HG02973 (cell line): Measurements from ENCODE around the gene WNT6.

ENCODE experiments used
- ATAC-seq: cut with Tn5 transposase; IDR thresholded peaks from one replicate; pipeline ENCODE4 v1.9.1; 2021; ENCODE audit warnings: moderate library complexity; ENCODE audit not compliant: unreplicated experiment

Gene WNT6

DNA sequence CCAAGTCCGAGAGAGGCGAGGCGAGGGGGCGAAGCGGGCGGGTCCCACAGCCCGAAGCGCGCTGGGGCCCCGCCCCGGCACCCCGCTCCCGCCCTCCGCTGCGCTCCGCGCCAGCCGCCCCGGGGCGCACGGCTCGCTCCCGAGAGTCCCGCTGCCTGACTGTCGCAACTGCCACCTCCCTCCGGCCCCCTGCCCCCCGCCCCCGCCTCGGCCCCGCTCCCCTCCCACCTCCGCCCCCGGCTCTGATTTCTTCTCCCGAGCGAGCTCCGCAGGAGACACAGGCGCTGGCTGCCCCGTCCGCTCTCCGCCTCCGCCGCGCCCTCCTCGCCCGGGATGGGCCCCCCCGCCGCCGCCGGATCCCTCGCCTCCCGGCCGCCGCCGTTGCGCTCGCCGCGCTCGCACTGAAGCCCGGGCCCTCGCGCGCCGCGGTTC is at the start of gene WNT6:
Gene WNT6, plus strand, starts transcription at position 250 of the 432 bp plus-strand sequence. CDS start 233 bp downstream, outside the sequence.
- ATAC-seq, result no peak

DNA sequence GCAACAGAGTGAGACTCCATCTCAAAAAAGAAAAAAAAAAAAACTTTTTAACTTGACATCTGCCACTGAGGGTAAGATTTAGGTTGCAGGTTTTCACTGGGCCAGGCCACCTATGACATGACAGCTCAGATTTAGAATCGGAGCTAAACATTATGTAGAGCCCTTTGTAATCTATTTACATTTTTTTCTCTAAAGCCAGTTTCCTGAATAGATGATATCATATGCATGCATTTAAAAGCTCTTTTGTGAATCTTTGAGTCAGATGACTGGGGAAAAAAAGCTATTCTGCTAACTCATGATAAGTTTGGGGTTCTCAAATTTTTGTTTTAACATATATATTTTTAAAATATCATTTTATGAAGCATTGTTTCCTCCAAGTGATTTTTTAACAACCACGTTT is 49.3 kb upstream of the WNT6 start:
- ATAC-seq, result no peak

DNA sequence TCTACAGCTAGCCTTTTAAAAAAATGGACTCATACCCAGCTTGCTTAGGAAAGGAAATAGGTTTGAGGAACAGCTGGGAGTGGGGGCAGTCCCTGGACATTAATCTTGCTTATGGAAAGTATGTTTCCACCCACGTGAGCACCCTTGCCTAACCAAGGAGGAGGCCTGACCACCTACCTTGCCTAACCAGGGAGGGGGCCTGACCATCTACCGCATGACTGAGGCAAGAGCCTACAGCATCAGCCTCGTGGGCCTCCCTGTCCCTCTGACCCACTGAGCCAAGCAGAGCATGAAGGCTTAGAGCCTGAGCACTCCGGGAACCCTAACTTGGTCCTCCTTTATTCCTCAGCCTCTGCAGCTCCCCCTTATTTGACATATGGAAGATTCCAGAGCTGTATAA is 48.2 kb upstream of the WNT6 start:
- ATAC-seq, result no peak

DNA sequence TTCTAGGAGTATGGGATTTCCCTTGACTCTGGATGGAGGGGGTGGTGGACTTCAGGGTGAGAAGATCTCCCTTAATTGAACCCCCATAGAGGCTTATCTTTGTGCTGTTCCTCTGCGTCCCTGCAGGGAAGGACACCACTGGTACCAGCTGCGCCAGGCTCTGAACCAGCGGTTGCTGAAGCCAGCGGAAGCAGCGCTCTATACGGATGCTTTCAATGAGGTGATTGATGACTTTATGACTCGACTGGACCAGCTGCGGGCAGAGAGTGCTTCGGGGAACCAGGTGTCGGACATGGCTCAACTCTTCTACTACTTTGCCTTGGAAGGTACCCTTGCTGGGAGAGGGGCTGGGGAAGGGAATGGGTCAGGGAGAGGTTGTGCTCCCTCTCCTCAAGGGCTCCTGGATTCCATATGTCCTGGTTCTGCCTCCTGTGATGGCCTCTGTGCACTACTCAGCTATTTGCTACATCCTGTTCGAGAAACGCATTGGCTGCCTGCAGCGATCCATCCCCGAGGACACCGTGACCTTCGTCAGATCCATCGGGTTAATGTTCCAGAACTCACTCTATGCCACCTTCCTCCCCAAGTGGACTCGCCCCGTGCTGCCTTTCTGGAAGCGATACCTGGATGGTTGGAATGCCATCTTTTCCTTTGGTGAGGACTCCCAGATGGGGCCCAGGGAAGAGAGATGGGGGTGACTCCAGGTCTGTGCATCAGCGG is 47.3 kb upstream of the WNT6 start:
- no peak for ATAC-seq

DNA sequence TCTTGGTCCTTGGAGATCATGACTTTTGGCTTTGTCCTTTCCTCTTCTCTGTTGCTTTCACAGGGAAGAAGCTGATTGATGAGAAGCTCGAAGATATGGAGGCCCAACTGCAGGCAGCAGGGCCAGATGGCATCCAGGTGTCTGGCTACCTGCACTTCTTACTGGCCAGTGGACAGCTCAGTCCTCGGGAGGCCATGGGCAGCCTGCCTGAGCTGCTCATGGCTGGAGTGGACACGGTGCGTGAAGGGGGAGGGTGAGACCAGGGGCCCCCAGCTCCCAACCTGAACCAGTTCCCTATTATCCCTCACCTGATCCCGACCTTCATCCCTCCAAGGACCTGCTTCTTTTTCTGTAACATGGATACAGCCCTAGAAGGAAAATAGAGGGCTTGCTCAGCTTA is 46.7 kb upstream of the WNT6 start:
- ATAC-seq, result no peak

DNA sequence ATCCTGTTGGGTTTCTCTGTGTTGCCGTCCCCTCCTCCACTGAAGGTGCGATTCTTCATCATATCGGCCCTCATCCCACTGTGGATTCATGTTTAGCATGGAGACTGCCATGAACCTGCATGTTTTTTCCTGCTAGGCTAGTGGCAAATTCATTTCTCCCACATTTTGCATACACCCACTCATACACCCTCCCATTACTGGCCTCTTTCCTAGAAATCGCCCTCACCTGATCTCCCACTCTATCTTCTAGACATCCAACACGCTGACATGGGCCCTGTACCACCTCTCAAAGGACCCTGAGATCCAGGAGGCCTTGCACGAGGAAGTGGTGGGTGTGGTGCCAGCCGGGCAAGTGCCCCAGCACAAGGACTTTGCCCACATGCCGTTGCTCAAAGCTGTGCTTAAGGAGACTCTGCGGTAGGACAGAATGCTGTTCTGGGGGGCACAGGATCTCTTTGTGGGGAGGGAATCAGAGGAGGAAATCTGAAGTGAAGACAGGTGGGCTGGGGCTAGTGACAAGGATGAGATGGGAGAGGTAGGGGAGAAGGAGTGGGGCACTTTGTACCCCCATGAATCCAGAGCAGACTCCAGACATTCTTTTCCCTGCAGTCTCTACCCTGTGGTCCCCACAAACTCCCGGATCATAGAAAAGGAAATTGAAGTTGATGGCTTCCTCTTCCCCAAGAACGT is 45.7 kb upstream of the WNT6 start:
- no peak for ATAC-seq

DNA sequence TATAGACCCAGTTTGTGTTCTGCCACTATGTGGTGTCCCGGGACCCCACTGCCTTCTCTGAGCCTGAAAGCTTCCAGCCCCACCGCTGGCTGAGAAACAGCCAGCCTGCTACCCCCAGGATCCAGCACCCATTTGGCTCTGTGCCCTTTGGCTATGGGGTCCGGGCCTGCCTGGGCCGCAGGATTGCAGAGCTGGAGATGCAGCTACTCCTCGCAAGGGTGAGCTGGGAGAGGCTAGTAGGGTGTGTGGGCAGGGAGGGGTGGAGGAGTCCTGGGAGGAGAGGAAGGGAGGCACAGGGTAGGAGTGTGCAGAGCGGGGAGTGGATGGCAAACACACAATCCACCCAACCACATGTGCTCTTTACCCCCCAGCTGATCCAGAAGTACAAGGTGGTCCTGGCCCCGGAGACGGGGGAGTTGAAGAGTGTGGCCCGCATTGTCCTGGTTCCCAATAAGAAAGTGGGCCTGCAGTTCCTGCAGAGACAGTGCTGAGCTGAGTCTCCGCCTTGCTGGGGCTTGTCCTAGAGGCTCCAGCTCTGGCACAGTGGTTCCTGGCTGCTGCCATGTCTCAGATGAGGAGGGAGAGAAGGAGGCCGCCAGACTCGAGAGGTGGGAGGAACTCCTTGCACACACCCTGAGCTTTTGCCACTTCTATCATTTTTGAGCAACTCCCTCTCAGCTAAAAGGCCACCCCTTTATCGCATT is 44.9 kb upstream of the WNT6 start:
- no peak for ATAC-seq

DNA sequence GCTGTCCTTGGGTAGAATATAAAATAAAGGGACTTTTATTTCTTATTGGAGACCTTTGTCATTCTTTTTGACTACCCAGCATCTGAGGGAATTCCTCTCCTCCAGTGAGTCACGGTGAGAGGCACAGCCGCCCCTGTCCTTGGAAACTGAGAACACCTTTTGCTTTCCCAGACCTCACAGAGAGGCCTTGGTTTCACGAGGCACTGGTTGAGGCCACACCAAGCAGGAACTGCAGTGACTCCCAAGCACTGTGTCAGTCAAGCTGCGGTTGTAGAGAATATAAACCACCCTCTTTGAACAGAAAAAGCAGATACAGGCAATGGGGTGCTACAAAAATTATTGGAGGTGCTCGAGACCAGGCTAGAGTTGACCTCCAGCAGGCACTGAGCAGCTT is 44.4 kb upstream of the WNT6 start:
- no peak for ATAC-seq

DNA sequence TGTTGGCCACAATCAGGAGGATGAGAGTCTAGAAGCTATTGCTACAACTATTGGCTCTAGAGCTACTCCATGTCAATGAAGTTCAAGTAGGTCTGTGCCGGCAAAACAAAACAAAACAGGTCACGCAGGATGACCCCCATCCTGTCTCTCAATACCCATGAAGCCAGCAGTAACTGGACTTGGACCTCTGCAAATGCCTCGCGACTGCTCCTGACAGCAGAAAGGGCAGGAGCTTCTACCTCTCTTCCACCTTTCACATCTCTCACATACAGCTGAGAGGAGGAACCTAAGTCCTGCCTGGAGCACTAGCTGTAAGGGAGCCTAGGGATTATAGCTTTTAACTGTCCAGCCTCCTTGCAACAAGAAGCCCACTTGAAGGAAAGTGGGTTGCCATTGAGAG is 44.0 kb upstream of the WNT6 start:
- ATAC-seq, result no peak

DNA sequence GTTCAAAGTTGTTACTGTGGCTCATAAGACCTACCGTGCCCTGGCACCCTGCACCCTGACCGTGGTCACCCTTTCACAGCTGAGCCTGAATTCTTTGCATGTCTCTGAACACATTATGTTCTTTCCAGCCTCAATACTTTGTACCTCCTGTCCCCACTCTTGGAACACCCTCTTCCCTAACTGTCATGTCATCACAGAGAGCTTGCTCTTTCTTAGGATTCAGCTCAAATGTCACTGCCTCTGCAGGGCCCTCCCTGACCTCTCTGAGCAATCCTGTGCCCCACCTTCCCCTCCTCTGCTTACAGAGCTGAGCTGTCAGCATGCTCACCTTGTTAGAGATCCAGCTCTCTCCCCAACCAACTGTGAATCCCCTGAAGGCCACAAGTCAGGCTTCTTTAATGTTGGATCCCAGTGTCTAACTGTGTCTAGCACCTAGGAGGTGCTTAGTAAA is 43.0 kb upstream of the WNT6 start:
- ATAC-seq, result no peak

DNA sequence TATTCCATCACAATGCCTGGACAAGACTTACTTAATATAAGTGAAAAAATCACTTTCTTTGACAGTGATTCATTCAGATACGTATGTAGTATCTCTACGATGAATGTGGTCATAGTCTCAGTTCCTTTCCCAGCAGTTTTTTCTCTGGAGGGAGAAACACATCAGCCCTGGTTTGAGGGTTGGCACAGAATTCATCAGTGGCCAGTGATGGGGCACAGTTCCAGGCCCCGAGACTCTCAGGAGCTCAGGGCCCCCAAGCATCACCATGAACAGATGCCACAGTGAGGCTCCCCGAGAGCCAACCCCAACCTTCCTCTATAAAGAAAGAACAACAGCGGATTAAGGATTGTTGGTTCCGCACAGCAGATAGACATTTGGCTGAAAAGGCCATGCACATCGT is 40.5 kb upstream of the WNT6 start:
- no peak for ATAC-seq

DNA sequence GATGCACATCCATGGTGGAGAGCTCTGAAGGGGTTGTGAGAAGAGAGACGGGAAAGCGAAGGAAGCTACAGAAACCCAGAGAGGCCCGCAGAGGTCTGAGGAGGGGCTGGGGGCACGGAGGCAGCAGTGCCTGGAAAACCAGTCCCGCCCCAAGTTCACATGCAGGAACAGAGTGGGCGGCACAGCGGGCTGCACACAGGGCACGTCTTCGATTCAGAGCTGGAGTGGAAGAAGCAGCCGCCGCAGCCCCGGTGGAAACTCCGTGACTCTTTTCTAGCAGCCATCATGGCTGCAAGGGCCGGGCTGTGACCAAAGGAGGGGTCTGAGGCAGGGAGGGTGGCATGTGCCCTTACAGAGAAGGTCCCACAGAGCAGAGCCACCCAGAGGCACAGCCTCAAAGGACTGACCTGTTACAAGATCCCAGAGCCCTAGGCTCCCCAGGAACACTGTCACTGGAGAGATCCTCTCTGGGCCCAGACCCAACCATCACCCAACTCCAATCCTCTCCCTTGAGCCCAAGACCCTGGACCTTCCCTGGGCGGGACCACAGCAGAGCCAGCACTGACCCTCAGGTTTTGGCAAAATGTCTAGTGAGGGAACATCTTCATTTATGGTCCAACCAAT is 38.7 kb upstream of the WNT6 start:
- no peak for ATAC-seq

DNA sequence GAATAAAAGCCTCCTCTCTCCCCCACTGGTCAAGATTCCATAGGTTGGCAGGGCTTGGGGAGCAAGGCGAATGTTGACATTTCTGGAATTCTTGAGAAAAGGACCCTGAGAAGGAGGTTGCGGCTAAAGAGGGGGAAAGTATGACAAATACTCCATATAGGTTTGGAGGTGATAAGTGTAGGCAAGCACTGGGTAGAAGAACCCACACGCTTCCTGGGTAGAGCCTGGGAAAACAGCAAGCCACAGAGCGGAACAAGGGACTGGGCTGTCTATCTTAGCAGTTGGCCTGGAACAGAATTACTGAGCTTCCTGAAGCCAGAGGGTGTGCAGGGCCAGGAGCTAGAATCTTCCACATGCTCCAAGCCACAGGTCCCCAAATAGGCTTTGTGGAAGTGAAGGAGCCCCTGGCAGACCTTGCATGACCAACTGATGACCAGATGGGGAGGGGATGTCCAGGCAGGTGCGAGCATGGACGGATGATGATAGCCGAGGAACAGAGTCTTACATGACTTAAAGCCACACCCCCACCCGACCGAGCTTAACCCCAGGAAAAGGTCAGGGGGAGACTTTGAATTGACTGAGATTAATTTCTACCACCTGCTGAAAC is 37.9 kb upstream of the WNT6 start:
- ATAC-seq, result no peak

DNA sequence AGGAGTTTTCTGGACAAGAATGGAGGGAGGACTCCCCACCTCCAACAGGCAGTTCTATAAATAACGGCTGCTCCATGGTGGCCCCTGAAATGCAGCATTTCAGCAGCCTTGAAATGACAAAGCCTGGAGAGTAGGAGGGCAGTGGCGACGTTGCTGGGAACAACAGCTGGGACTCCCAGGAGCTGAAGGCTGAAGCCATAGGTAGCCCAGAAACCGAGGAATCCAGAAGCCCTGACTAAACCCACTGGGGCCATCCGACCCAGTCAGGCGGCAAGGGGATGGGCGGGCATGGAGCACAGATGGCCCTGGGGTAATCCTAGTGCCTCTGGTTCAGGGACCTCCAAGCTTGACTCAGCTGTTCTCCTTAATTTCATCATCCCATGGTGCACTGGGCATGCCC is 37.0 kb upstream of the WNT6 start:
- no peak for ATAC-seq

DNA sequence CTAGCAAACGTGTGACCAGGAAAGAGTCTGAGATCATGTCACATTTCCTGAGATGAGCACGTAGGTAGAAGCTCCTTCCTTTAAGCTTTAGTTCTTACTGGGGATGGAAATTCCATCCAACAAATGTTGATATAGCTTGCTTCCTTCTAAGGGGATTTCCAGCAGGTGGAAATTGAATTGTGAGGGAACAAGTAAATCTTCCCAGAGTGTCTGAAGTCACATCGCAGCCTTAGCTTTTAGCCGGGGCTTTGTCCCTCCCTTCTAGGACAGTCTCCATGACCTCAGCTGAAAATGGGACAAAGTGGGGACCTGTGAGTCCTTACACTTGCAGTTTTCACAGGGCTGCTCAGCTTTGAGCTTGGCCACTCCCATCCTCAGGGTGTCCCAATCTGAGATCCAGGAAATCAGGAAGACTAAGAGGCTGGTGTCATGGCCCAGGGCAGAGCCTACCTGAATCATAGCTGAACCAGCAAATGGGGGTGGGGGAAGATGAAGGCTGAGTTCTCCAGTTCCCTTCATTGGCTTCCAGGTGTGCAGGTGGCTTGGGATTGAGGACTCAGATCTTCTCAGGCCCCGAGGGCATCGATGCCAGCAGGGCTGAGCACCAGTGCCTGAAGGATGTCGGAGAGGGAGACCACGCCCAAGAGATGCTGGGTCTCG is 36.3 kb upstream of the WNT6 start:
- no peak for ATAC-seq

DNA sequence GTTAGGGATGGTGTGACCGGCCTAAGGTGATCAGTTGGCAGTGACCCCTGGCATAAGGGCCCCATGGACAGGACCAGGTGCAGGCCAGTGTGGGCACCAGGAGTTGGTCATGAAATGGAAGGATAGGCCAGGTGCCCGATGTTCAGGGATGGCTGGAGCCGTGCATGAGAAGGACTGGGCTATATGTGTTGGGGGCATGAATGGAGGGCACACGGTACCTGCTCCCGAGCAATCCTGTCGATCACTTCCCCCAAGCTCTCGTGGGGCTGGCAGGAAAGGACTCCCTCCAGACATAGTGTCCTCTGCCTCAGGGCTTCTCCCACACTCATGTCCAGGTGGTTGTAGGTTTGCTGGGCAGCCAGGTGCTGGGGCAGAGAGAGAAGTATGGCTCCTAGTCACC is 35.6 kb upstream of the WNT6 start:
- ATAC-seq, result no peak

DNA sequence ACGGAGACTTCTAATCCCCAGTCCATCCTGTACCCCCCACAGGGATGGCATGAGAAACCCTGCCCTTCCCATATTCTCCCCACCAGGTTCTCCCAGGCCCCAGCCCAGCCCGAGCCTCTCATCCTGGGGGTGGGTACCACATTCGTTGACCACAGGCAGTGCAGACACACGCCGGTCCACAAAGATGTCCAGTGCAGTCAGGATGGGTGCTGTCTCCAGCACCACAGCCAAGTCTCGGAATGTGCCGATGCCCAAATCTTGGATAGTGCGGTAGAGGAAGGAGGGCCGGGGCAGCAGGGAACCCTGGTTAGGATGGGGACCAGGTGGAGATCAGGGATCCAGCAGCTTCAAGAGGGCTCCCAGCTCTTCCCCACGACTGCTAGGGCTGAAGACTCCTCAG is 32.8 kb upstream of the WNT6 start:
- no peak for ATAC-seq

DNA sequence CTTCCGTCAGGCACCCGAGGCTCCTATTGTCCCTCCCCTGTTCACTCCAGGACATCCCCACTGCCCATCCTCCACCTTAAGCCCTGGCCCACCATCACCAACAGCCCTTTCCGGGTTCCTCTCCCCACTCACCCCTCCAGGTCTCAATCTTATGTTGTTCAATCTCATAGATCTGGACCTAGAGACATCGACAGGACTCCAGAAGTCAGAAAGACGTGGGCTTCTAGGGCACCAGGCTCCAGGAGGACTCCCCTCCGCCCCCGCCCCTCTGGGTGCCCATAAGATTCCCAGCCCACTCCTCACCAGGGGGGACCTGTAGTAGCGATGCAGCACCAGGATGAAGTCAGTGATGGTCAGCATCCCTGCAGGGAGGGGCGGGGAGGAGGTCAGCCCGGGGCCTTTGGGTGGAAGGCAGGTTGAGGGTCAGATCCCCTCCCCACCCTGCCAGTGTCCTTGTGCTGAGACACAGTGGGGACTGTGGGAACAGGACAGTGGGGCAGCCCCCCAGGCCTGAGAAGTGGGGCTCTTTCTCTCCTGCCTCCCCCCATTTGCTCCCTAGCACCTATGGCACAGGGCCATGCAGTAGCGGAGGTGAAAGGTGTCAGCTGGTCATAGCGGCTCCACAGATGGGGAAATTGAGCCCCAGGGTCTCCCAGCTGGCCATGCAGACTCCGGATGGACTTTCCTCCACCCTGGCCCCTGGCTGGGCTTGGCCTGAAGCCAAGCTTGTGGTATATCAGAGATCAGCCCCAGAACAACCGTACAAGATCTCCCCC is 31.7 kb upstream of the WNT6 start:
- no peak for ATAC-seq

DNA sequence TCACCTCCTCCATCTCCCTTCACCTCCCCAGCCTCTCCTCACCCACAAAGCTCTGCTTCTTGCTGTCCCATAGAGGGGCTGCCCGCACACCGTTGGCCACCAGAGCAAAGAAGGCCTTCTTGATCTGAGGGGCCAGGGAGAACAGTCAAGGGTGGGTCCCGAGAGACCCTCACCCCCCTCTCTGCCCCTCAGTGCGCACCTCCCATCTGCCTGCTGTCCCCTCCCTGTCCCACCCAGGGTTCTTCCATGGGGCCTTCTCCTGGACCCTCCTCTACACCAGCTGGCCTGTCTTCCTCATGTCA is 31.2 kb upstream of the WNT6 start:
- ATAC-seq, result no peak

DNA sequence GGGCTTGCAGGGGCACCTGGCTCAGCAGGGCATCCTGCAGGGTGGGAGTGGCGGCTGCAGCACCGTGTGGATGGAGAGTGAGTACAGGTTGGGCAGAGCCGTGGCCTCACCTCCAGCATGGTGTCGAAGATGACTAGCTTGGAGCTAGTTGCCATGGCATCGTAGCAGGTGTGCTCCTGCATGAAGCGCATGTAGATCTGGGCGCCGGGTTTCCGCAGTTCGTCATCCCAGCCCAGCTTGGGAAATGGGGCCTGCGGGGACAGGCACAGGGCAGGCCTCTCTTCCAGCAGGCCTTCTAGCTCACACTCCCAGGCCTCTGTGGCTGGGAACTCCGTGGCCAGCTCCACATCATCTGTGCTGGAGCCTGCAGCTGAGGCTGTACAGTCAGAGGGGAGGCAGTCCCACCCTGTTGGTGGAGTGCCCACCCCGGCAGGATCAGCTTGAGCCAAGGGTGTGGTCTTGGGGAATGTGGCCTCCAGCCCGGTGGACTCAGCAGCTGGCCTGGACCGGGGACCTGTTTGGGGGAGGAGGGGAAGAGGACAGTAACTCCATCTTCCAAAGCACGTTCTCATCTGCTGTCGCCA is 29.6 kb upstream of the WNT6 start:
- ATAC-seq, result no peak
